OCI-LY1 (cell line): ENCODE measurements around the gene KHDRBS2.

Experiments used
- H2AFZ ChIP-seq: fragments of 200-600 bp; sonication (generic), shearing (Covaris generic); 2 replicates; pipeline ENCODE4 v1.6.0; 2014; ENCODE audit warnings: antibody characterized with exemption, mild to moderate bottlenecking, low read length
- H3F3A ChIP-seq: fragments of 200-600 bp; sonication (generic), shearing (Covaris generic); 2 replicates; pipeline ENCODE4 v1.6.0; 2014; ENCODE audit warnings: mild to moderate bottlenecking, antibody characterized with exemption, low read length, moderate library complexity; ENCODE audit not compliant: insufficient read depth
- H3K27ac ChIP-seq: fragments of 200-600 bp; sonication (generic); 2 replicates; pipeline ENCODE4 v1.5.1; 2014; ENCODE audit warnings: low read length, mixed run types, mild to moderate bottlenecking, low read depth; ENCODE audit not compliant: poor library complexity, severe bottlenecking
- H3K27me3 ChIP-seq: fragments of 200-600 bp; sonication (generic); 2 replicates; pipeline ENCODE4 v1.6.0; 2014; ENCODE audit warnings: antibody characterized with exemption, mild to moderate bottlenecking, low read length, moderate library complexity; ENCODE audit not compliant: insufficient read depth
- H3K36me3 ChIP-seq: fragments of 200-600 bp; sonication (generic); 2 replicates; pipeline ENCODE4 v1.6.1; 2014; ENCODE audit warnings: mild to moderate bottlenecking, antibody characterized with exemption, low read length, moderate library complexity, mixed read lengths; ENCODE audit not compliant: insufficient read depth
- H3K4me1 ChIP-seq: fragments of 200-600 bp; sonication (generic); 2 replicates; pipeline ENCODE4 v1.5.1; 2014; ENCODE audit warnings: mild to moderate bottlenecking, low read length, moderate library complexity; ENCODE audit not compliant: insufficient read depth, severe bottlenecking
- H3K4me2 ChIP-seq: fragments of 200-600 bp; sonication (generic), shearing (Covaris generic); 2 replicates; pipeline ENCODE4 v1.6.1; 2014; ENCODE audit warnings: low read length
- H3K4me3 ChIP-seq: fragments of 200-600 bp; sonication (generic); 2 replicates; pipeline ENCODE4 v1.5.1; 2014; ENCODE audit warnings: low read length, low read depth, mild to moderate bottlenecking, mixed read lengths; ENCODE audit not compliant: poor library complexity, severe bottlenecking
- H3K79me2 ChIP-seq: fragments of 200-600 bp; shearing (Covaris generic); 2 replicates; pipeline ENCODE4 v1.6.1; 2016; ENCODE audit warnings: mixed run types, low read length, mixed read lengths; ENCODE audit not compliant: insufficient read depth
- H3K9ac ChIP-seq: fragments of 200-600 bp; sonication (generic), shearing (Covaris generic); 2 replicates; pipeline ENCODE4 v1.6.1; 2014; ENCODE audit warnings: mild to moderate bottlenecking, low read length, mixed read lengths
- H3K9me2 ChIP-seq: fragments of 200-600 bp; sonication (generic), shearing (Covaris generic); 2 replicates; pipeline ENCODE4 v1.6.1; 2014; ENCODE audit warnings: low read depth, mild to moderate bottlenecking, low read length, mixed read lengths
- H3K9me3 ChIP-seq: fragments of 200-600 bp; shearing (Covaris generic); 2 replicates; pipeline ENCODE4 v1.6.1; 2014; ENCODE audit warnings: low read length, mixed read lengths
- H4K20me1 ChIP-seq: fragments of 200-600 bp; sonication (generic), shearing (Covaris generic); 2 replicates; pipeline ENCODE4 v1.6.0; 2016; ENCODE audit warnings: mild to moderate bottlenecking, low read length; ENCODE audit not compliant: insufficient read depth
- EZH2 ChIP-seq: fragments of 200-600 bp; sonication (generic), shearing (Covaris generic); IDR thresholded peaks from 2 replicates; pipeline ENCODE4 v1.8.0; 2017; ENCODE audit warnings: borderline replicate concordance, mixed run types, mild to moderate bottlenecking, antibody characterized with exemption, low read length, moderate library complexity, mixed read lengths
- TF ChIP-seq, protein P1 (sequence below): fragments of 200-600 bp; sonication (generic), shearing (Covaris generic); IDR thresholded peaks from 2 replicates; pipeline ENCODE4 v1.5.1; 2017; ENCODE audit warnings: mild to moderate bottlenecking, antibody characterized with exemption, low read length, moderate library complexity, mixed read lengths

KHDRBS2 gene

GRCh38 chr6:62288974-62289373 is 2.9 kb upstream of the KHDRBS2 start:
- Histone ChIP-seq H3K9me2 (no peaks in the 10 kb centered on the region), H4K20me1 (no peaks in the 10 kb centered on the region), H2AFZ (no peak overlapping the region), H3K4me3 (no peak overlapping the region), H3F3A (no peaks in the 10 kb centered on the region), H3K9ac (no peak overlapping the region), H3K79me2 (no peaks in the 10 kb centered on the region), H3K4me2 (no peak overlapping the region), H3K4me1 (no peaks in the 10 kb centered on the region), H3K27ac (no peak overlapping the region), H3K36me3 (no peaks in the 10 kb centered on the region), H3K27me3 (no peaks in the 10 kb centered on the region), H3K9me3 (no peaks in the 10 kb centered on the region)
- no peak for TF ChIP-seq EZH2
- TF ChIP-seq, protein P1, sequence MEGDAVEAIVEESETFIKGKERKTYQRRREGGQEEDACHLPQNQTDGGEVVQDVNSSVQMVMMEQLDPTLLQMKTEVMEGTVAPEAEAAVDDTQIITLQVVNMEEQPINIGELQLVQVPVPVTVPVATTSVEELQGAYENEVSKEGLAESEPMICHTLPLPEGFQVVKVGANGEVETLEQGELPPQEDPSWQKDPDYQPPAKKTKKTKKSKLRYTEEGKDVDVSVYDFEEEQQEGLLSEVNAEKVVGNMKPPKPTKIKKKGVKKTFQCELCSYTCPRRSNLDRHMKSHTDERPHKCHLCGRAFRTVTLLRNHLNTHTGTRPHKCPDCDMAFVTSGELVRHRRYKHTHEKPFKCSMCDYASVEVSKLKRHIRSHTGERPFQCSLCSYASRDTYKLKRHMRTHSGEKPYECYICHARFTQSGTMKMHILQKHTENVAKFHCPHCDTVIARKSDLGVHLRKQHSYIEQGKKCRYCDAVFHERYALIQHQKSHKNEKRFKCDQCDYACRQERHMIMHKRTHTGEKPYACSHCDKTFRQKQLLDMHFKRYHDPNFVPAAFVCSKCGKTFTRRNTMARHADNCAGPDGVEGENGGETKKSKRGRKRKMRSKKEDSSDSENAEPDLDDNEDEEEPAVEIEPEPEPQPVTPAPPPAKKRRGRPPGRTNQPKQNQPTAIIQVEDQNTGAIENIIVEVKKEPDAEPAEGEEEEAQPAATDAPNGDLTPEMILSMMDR, result no peak

GRCh38 chr6:62288562-62288961 is 2.5 kb upstream of the KHDRBS2 start:
- no peak overlapping the region for H3K27ac ChIP-seq
- H3K4me1 ChIP-seq, result no peaks in the 10 kb centered on the region
- H3K27me3 ChIP-seq, result no peaks in the 10 kb centered on the region
- H3K9ac ChIP-seq, result no peak overlapping the region
- H3K36me3 ChIP-seq, result no peaks in the 10 kb centered on the region
- no peak overlapping the region for H3K4me2 ChIP-seq
- H3K9me2 ChIP-seq, result no peaks in the 10 kb centered on the region
- H3K4me3 ChIP-seq, result no peak overlapping the region
- no peak overlapping the region for H2AFZ ChIP-seq
- no peaks in the 10 kb centered on the region for H3F3A ChIP-seq
- no peaks in the 10 kb centered on the region for H3K9me3 ChIP-seq
- H3K79me2 ChIP-seq, result no peaks in the 10 kb centered on the region
- H4K20me1 ChIP-seq, result no peaks in the 10 kb centered on the region
- TF ChIP-seq, protein P1, result no peak
- TF ChIP-seq EZH2, result no peak

- TF ChIP-seq, protein P1, result no peak
- no peak for TF ChIP-seq EZH2
- Histone ChIP-seq H4K20me1 (no peaks in the 10 kb centered on the region), H3K4me2 (no peak overlapping the region), H3K79me2 (no peaks in the 10 kb centered on the region), H3K9me2 (no peaks in the 10 kb centered on the region), H3K9ac (no peak overlapping the region), H3F3A (no peaks in the 10 kb centered on the region), H3K9me3 (no peaks in the 10 kb centered on the region), H3K27me3 (no peaks in the 10 kb centered on the region), H3K36me3 (no peaks in the 10 kb centered on the region), H3K27ac (no peak overlapping the region), H2AFZ (no peak overlapping the region), H3K4me1 (no peaks in the 10 kb centered on the region), H3K4me3 (no peak overlapping the region)
Measured at GRCh38 chr6:62286470-62286843, 432 bp upstream of the KHDRBS2 start.
